Measurements from ENCODE around the gene RABIF. TPM values are rescaled to one million over a fixed set of nuclear protein-coding genes. Genes with fewer than 3 reads are reported as not detected.
"Not testable (repeated sequence)": the region's sequence is repeated elsewhere in the genome, so short reads cannot be mapped to it uniquely, and the experiment has no call there.

The RABIF gene
- total and polyA plus RNA-seq, 2 donors: 7.7 to 9.4 TPM

DNA sequence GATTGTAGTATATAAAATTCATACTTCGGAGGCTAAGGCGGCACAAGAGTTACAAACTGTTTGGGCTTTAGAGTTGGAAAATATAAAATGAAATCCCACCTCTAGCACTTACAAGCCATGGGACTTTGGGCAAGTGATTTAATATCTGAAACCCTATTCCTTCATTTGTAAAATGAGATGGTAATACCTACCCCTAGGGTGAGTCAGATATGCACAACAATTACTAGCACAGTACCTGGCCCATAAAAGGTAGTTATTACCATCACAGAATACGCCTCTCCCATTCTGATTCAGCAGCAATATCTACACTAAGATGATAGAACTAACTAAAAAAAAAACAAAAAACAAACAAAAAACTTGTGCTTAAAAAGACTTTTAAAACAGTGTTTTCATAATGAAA is 34.6 kb upstream of the RABIF start:
- Histone ChIP-seq H3K27ac (ENCODE audit: low read depth in 1 of 2, low read length in 1 of 2) (no peak overlapping the region), H3K27me3 (ENCODE audit: control insufficient read depth in 2 of 2, insufficient read depth in 1 of 2, low read length in 1 of 2) (no peaks in the 10 kb centered on the region), H3K9me3 (ENCODE audit: control insufficient read depth in 2 of 2, insufficient read depth in 1 of 2, low read length in 1 of 2) (peaks cover 0 to 3% of the 10 kb centered on the region in 2 donors), H3K36me3 (ENCODE audit: control insufficient read depth in 2 of 2, insufficient read depth in 2 of 2, low read length in 1 of 2) (peaks cover 9 to 13% of the 10 kb centered on the region in 2 donors), H3K4me1 (ENCODE audit: control insufficient read depth in 2 of 2, insufficient read depth in 2 of 2, low read length in 2 of 2) (peaks cover 5 to 8% of the 10 kb centered on the region in 2 donors), H3K4me3 (ENCODE audit: low read length in 2 of 2) (no peak overlapping the region)
- 97% methylated on average over 3 of the region's 3 CpGs for whole genome bisulfite sequencing
- DNase-seq (ENCODE audit: low read depth in 6 of 9, low spot score in 9 of 9): no peak

DNA sequence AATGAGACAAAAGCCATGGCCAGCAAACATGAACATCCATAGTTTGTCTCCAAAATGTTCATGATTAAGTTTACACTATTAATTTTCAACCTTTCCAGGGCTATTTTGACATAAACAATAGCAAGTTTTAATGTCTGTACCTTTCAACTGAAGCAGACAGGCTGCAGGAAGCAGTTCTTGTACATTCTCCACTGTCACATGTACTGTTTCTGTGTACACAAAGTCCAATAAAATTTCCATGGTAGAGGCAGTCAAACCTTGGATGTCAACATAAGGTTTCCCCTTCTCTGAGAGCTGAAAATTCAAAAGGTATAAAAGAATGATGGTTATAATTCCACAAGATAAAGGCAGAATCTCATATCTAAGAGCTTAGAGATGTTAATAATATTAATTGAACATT is 30.7 kb upstream of the RABIF start:
- DNase-seq (ENCODE audit: low read depth in 6 of 9, low spot score in 9 of 9): no peak
- Histone ChIP-seq H3K36me3 (ENCODE audit: control insufficient read depth in 2 of 2, insufficient read depth in 2 of 2, low read length in 1 of 2) (peaks cover 33 to 51% of the 10 kb centered on the region in 2 donors), H3K4me3 (ENCODE audit: low read length in 2 of 2) (no peak overlapping the region)

DNA sequence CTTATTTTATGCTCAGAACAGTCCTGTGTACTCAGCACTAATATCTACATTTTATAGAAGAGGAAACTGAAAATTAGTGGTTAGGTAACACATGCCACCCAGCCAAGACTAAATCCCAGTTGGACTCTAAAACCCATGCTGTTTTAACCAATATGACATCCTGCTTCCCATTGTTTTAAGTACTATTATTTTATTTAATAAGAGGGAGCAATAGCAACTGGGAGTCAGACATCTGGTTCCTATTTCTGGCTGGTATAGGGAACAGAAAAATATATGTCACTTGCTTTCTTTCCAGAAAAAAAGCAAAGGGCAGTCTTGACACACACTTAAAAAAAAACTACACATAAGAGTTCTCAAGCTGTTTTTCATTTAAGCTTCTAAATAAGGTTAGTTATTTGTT is 26.2 kb upstream of the RABIF start:
- no peak overlapping the region for H3K4me3 ChIP-seq (ENCODE audit: low read length in 2 of 2)
- H3K27ac ChIP-seq (ENCODE audit: low read depth in 1 of 2, low read length in 1 of 2): no peak overlapping the region
- DNase-seq (ENCODE audit: low read depth in 6 of 9, low spot score in 9 of 9): no peak
- H3K4me1 ChIP-seq (ENCODE audit: control insufficient read depth in 2 of 2, insufficient read depth in 2 of 2, low read length in 2 of 2): no peaks in the 10 kb centered on the region
- peaks cover 56 to 76% of the 10 kb centered on the region in 2 donors for H3K36me3 ChIP-seq (ENCODE audit: control insufficient read depth in 2 of 2, insufficient read depth in 2 of 2, low read length in 1 of 2)
- no peaks in the 10 kb centered on the region for H3K27me3 ChIP-seq (ENCODE audit: control insufficient read depth in 2 of 2, insufficient read depth in 1 of 2, low read length in 1 of 2)
- H3K9me3 ChIP-seq (ENCODE audit: control insufficient read depth in 2 of 2, insufficient read depth in 1 of 2, low read length in 1 of 2): no peaks in the 10 kb centered on the region

More for the DNA sequence above, 30.7 kb upstream of the RABIF start:
- H3K9me3 ChIP-seq (ENCODE audit: control insufficient read depth in 2 of 2, insufficient read depth in 1 of 2, low read length in 1 of 2): no peaks in the 10 kb centered on the region
- no peaks in the 10 kb centered on the region for H3K4me1 ChIP-seq (ENCODE audit: control insufficient read depth in 2 of 2, insufficient read depth in 2 of 2, low read length in 2 of 2)
- no peak overlapping the region for H3K27ac ChIP-seq (ENCODE audit: low read depth in 1 of 2, low read length in 1 of 2)
- no peaks in the 10 kb centered on the region for H3K27me3 ChIP-seq (ENCODE audit: control insufficient read depth in 2 of 2, insufficient read depth in 1 of 2, low read length in 1 of 2)

DNA sequence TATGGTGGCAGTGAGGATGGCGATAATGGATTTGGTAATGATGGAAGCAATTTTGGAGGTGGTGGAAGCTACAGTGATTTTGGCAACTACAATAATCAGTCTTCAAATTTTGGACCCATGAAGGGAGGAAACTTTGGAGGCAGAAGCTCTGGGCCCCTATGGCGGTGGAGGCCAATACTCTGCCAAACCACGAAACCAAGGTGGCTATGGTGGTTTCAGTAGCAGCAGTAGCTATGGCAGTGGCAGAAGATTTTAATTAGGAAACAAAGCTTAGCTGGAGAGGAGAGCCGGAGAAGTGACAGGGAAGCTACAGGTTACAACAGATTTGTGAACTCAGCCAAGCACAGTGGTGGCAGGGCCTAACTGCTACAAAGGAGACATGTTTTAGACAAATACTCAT is 23.5 kb upstream of the RABIF start:
- WGBS: 88% methylated on average over 4 of the region's 4 CpGs

DNA sequence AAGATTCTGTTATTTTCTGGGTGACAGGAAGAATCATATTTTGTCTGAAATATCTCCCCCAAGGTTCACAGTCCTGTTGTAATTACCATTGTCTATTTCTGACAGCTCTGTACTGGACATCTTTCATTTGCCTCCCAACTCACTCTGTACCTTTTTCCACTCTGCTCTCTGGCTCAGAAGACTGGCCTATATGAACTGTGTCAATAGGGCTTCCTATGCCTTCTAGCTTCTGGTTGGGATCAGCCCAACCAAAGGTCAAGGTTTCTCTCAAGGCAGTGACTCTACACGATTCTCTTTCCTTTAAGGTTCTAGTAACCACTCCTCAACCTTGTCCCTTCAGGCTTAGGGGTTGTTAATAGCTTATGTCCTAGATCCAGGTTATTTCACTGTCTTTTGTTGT is 20.5 kb upstream of the RABIF start:
- DNase-seq (ENCODE audit: low read depth in 6 of 9, low spot score in 9 of 9): no peak
- H3K27me3 ChIP-seq (ENCODE audit: control insufficient read depth in 2 of 2, insufficient read depth in 1 of 2, low read length in 1 of 2): no peaks in the 10 kb centered on the region
- H3K4me1 ChIP-seq (ENCODE audit: control insufficient read depth in 2 of 2, insufficient read depth in 2 of 2, low read length in 2 of 2): no peaks in the 10 kb centered on the region
- WGBS: 97% methylated on average over 1 of the region's 1 CpG
- no peak overlapping the region for H3K4me3 ChIP-seq (ENCODE audit: low read length in 2 of 2)
- H3K9me3 ChIP-seq (ENCODE audit: control insufficient read depth in 2 of 2, insufficient read depth in 1 of 2, low read length in 1 of 2): no peaks in the 10 kb centered on the region
- H3K27ac ChIP-seq (ENCODE audit: low read depth in 1 of 2, low read length in 1 of 2): no peak overlapping the region
- peaks cover 47 to 75% of the 10 kb centered on the region in 2 donors for H3K36me3 ChIP-seq (ENCODE audit: control insufficient read depth in 2 of 2, insufficient read depth in 2 of 2, low read length in 1 of 2)

More for the DNA sequence above, 23.5 kb upstream of the RABIF start:
- not testable (repeated sequence) for H3K4me1 ChIP-seq (ENCODE audit: control insufficient read depth in 2 of 2, insufficient read depth in 2 of 2, low read length in 2 of 2); H3K27ac ChIP-seq (ENCODE audit: low read depth in 1 of 2, low read length in 1 of 2); DNase-seq (ENCODE audit: low read depth in 6 of 9, low spot score in 9 of 9); H3K9me3 ChIP-seq (ENCODE audit: control insufficient read depth in 2 of 2, insufficient read depth in 1 of 2, low read length in 1 of 2); H3K4me3 ChIP-seq (ENCODE audit: low read length in 2 of 2); H3K27me3 ChIP-seq (ENCODE audit: control insufficient read depth in 2 of 2, insufficient read depth in 1 of 2, low read length in 1 of 2)
- H3K36me3 ChIP-seq (ENCODE audit: control insufficient read depth in 2 of 2, insufficient read depth in 2 of 2, low read length in 1 of 2): peaks cover 57 to 85% of the 10 kb centered on the region in 2 donors

DNA sequence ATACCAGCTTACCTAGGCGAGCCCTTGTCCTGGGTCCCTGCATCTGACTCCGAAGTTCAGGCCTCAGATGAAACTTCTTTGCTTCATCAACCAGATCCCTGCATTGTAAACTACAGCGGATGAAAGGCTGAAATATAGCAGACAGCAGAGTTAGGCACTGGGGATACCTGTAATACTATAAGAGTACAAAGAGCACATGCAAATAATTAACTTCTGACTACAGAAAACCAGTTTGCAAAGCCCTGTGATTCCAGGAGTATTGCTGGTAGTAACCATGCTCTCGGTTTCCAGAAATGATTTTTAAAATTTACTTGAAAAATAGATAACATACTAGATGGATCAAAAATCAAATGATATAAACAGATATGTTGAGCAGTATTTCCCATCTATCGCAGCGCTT is 20.0 kb upstream of the RABIF start:
- Histone ChIP-seq H3K4me1 (ENCODE audit: control insufficient read depth in 2 of 2, insufficient read depth in 2 of 2, low read length in 2 of 2) (no peaks in the 10 kb centered on the region), H3K36me3 (ENCODE audit: control insufficient read depth in 2 of 2, insufficient read depth in 2 of 2, low read length in 1 of 2) (peaks cover 46 to 70% of the 10 kb centered on the region in 2 donors), H3K27me3 (ENCODE audit: control insufficient read depth in 2 of 2, insufficient read depth in 1 of 2, low read length in 1 of 2) (no peaks in the 10 kb centered on the region), H3K4me3 (ENCODE audit: low read length in 2 of 2) (no peak overlapping the region), H3K27ac (ENCODE audit: low read depth in 1 of 2, low read length in 1 of 2) (no peak overlapping the region), H3K9me3 (ENCODE audit: control insufficient read depth in 2 of 2, insufficient read depth in 1 of 2, low read length in 1 of 2) (no peaks in the 10 kb centered on the region)
- DNase-seq (ENCODE audit: low read depth in 6 of 9, low spot score in 9 of 9): no peak
- 98% methylated on average over 6 of the region's 6 CpGs for WGBS

DNA sequence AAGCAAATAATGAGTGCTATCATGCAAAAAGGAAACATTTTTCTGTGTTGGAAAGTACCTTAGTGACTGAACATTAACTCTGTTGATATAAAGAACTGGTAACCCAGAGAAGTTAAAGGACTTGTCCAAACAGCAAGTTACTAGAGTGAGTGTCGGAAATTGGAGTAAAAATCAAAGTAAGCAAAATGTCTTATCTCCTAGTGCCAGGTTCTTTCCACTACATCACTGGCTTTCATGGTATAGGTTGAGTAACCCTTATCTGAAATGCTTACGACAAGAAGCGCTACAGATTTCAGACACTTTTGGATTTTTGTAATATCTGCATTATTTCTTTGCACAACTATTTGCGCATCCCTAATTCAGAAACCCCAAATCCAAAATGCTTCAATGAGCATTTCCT is 16.4 kb upstream of the RABIF start:
- WGBS: 72% methylated on average over 4 of the region's 4 CpGs
- H3K4me3 ChIP-seq (ENCODE audit: low read length in 2 of 2): no peak overlapping the region
- H3K27ac ChIP-seq (ENCODE audit: low read depth in 1 of 2, low read length in 1 of 2): no peak overlapping the region
- H3K4me1 ChIP-seq (ENCODE audit: control insufficient read depth in 2 of 2, insufficient read depth in 2 of 2, low read length in 2 of 2): no peaks in the 10 kb centered on the region
- H3K36me3 ChIP-seq (ENCODE audit: control insufficient read depth in 2 of 2, insufficient read depth in 2 of 2, low read length in 1 of 2): peaks cover 34 to 51% of the 10 kb centered on the region in 2 donors
- H3K27me3 ChIP-seq (ENCODE audit: control insufficient read depth in 2 of 2, insufficient read depth in 1 of 2, low read length in 1 of 2): no peaks in the 10 kb centered on the region
- no peak for DNase-seq (ENCODE audit: low read depth in 6 of 9, low spot score in 9 of 9)
- no peaks in the 10 kb centered on the region for H3K9me3 ChIP-seq (ENCODE audit: control insufficient read depth in 2 of 2, insufficient read depth in 1 of 2, low read length in 1 of 2)

DNA sequence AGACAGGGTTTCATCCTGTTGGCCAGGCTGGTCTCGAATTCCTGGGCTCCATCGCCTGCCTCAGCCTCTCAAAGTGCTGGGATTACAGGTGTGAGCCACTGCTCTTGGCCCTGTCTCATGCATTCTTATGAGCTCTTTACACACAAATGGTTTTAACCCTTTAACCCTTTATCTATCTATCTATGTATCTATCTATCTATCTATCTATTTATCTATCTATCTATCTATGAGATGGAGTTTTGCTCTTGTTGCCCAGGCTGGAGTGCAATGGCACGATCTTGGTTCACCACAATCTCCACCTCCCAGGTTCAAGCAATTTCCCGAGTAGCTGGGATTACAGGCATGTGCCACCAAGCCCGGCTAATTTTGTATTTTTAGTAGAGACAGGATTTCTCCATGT is 14.9 kb upstream of the RABIF start:
- H3K4me1 ChIP-seq (ENCODE audit: control insufficient read depth in 2 of 2, insufficient read depth in 2 of 2, low read length in 2 of 2); H3K9me3 ChIP-seq (ENCODE audit: control insufficient read depth in 2 of 2, insufficient read depth in 1 of 2, low read length in 1 of 2); H3K4me3 ChIP-seq (ENCODE audit: low read length in 2 of 2); H3K27me3 ChIP-seq (ENCODE audit: control insufficient read depth in 2 of 2, insufficient read depth in 1 of 2, low read length in 1 of 2); H3K27ac ChIP-seq (ENCODE audit: low read depth in 1 of 2, low read length in 1 of 2); DNase-seq (ENCODE audit: low read depth in 6 of 9, low spot score in 9 of 9): not testable (repeated sequence)
- WGBS: over 99% methylated on average over 5 of the region's 5 CpGs
- peaks cover 33 to 48% of the 10 kb centered on the region in 2 donors for H3K36me3 ChIP-seq (ENCODE audit: control insufficient read depth in 2 of 2, insufficient read depth in 2 of 2, low read length in 1 of 2)

DNA sequence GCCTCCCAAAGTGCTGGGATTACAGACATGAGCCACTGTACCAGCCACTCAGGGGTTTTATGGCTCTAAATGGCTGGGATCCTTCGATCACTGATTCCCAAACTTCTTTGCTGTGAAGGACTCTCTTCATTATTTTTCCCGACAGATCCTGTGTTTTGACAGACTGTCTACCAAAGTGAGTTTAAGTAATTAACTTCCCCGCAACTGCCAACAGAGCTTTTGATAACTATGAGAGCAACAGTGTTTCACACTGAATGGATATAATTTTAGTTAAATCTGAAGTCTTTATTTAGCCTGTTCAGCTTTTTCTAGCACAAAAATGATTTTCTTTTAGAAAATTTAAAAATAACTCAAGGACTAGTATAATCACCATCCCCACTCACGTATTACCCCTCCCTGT is 12.6 kb upstream of the RABIF start:
- 98% methylated on average over 4 of the region's 4 CpGs for WGBS

DNA sequence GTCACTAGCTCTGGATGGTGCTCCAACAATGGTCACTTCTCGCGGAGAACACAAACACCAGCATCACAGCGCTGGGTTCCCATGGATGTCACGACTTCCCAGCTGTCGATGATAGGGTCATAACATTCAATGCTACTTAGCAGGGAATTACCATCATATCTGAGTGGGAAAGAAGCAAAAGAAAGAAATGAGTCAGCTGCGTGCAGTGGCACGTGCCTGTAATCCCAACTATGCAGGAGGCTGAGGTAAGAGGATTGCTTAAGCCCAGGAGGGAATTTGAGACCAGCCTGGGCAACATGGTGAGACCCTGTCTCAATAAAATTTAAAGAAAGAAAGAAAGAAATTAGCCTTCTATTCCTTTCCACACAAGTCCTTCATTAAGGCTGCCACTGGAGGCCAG is 3.6 kb upstream of the RABIF start:
- Histone ChIP-seq H3K36me3 (ENCODE audit: control insufficient read depth in 2 of 2, insufficient read depth in 2 of 2, low read length in 1 of 2) (peaks cover 37 to 52% of the 10 kb centered on the region in 2 donors), H3K4me3 (ENCODE audit: low read length in 2 of 2) (no peak overlapping the region), H3K27me3 (ENCODE audit: control insufficient read depth in 2 of 2, insufficient read depth in 1 of 2, low read length in 1 of 2) (no peaks in the 10 kb centered on the region), H3K27ac (ENCODE audit: low read depth in 1 of 2, low read length in 1 of 2) (no peak overlapping the region), H3K4me1 (ENCODE audit: control insufficient read depth in 2 of 2, insufficient read depth in 2 of 2, low read length in 2 of 2) (peaks cover 5 to 6% of the 10 kb centered on the region in 2 donors), H3K9me3 (ENCODE audit: control insufficient read depth in 2 of 2, insufficient read depth in 1 of 2, low read length in 1 of 2) (no peaks in the 10 kb centered on the region)
- WGBS: 98% methylated on average over 7 of the region's 7 CpGs
- DNase-seq (ENCODE audit: low read depth in 6 of 9, low spot score in 9 of 9): no peak

More for the DNA sequence above, 12.6 kb upstream of the RABIF start:
- no peak for DNase-seq (ENCODE audit: low read depth in 6 of 9, low spot score in 9 of 9)
- H3K4me3 ChIP-seq (ENCODE audit: low read length in 2 of 2): no peak overlapping the region
- H3K27ac ChIP-seq (ENCODE audit: low read depth in 1 of 2, low read length in 1 of 2): no peak overlapping the region
- H3K36me3 ChIP-seq (ENCODE audit: control insufficient read depth in 2 of 2, insufficient read depth in 2 of 2, low read length in 1 of 2): peaks cover 26 to 42% of the 10 kb centered on the region in 2 donors
- no peaks in the 10 kb centered on the region for H3K27me3 ChIP-seq (ENCODE audit: control insufficient read depth in 2 of 2, insufficient read depth in 1 of 2, low read length in 1 of 2)
- H3K9me3 ChIP-seq (ENCODE audit: control insufficient read depth in 2 of 2, insufficient read depth in 1 of 2, low read length in 1 of 2): no peaks in the 10 kb centered on the region
- no peaks in the 10 kb centered on the region for H3K4me1 ChIP-seq (ENCODE audit: control insufficient read depth in 2 of 2, insufficient read depth in 2 of 2, low read length in 2 of 2)

Measured in thymus (tissue), 11 donors.